Hepatocyte (in vitro differentiated cells): ENCODE results near the gene NRXN2. TPM values are rescaled to one million over a fixed set of nuclear protein-coding genes. Genes with fewer than 3 reads are reported as not detected.

Experiments used
- DNase-seq: peaks from one replicate; pipeline ENCODE4 v3.0.0-alpha.2; 2016; ENCODE audit warnings: low spot score
- H2AFZ ChIP-seq: fragments of 200-600 bp; sonication (generic); 2 replicates; pipeline ENCODE4 v1.6.0; 2016; ENCODE audit warnings: antibody characterized with exemption, mild to moderate bottlenecking
- H3K27ac ChIP-seq: fragments of 200-600 bp; sonication (generic); 2 replicates; pipeline ENCODE4 v1.5.1; 2016; ENCODE audit warnings: mild to moderate bottlenecking
- H3K27me3 ChIP-seq: fragments of 200-600 bp; sonication (generic); 2 replicates; pipeline ENCODE4 v1.6.1; 2016
- H3K36me3 ChIP-seq: fragments of 200-600 bp; sonication (generic); replicated peaks from 2 replicates; pipeline ENCODE4 v1.5.1; 2016; ENCODE audit warnings: low read depth; ENCODE audit not compliant: insufficient read depth
- H3K4me1 ChIP-seq: fragments of 200-600 bp; sonication (generic); 2 replicates; pipeline ENCODE4 v1.5.1; 2016; ENCODE audit warnings: mild to moderate bottlenecking, moderate library complexity; ENCODE audit not compliant: insufficient read depth
- H3K4me2 ChIP-seq: fragments of 200-600 bp; sonication (generic); 2 replicates; pipeline ENCODE4 v1.6.0; 2016
- H3K4me3 ChIP-seq: fragments of 200-600 bp; sonication (generic); 2 replicates; pipeline ENCODE4 v1.5.1; 2016; ENCODE audit warnings: mild to moderate bottlenecking
- H3K79me2 ChIP-seq: fragments of 200-600 bp; sonication (generic); 2 replicates; pipeline ENCODE4 v1.6.0; 2017; ENCODE audit warnings: mild to moderate bottlenecking
- H3K9me2 ChIP-seq: fragments of 200-600 bp; sonication (generic); replicated peaks from 2 replicates; pipeline ENCODE4 v1.6.0; 2017; ENCODE audit warnings: mild to moderate bottlenecking; ENCODE audit not compliant: insufficient read depth
- H3K9me3 ChIP-seq: fragments of 200-600 bp; sonication (generic); 2 replicates; pipeline ENCODE4 v1.5.1; 2016; ENCODE audit warnings: low read depth, mild to moderate bottlenecking
- H4K20me1 ChIP-seq: fragments of 200-600 bp; sonication (generic); 2 replicates; pipeline ENCODE4 v1.6.0; 2016; ENCODE audit warnings: mild to moderate bottlenecking; ENCODE audit not compliant: insufficient read depth, poor library complexity, severe bottlenecking
- CTCF ChIP-seq: fragments of 200-600 bp; sonication (generic); IDR thresholded peaks from 2 replicates; pipeline ENCODE4 v1.5.1; 2016; ENCODE audit warnings: antibody characterized with exemption, mild to moderate bottlenecking; ENCODE audit not compliant: poor library complexity
- EZH2 ChIP-seq: fragments of 200-600 bp; sonication (generic); IDR thresholded peaks from 2 replicates; pipeline ENCODE4 v1.6.1; 2016; ENCODE audit warnings: antibody characterized with exemption, mild to moderate bottlenecking, borderline replicate concordance
- EZH2phosphoT487 ChIP-seq: fragments of 200-600 bp; sonication (generic); IDR thresholded peaks from one replicate; pipeline ENCODE4 v1.6.1; 2018; ENCODE audit warnings: antibody characterized with exemption, mild to moderate bottlenecking, low read depth, moderate library complexity; ENCODE audit not compliant: unreplicated experiment, severe bottlenecking
- WGBS: methylation state at CpG from one replicate; pipeline ENCODE4 v1.1.6; 2016; ENCODE audit warnings: low lambda C conversion rate; ENCODE audit errors: missing lambda C conversion rate; 5-methylcytosine and 5-hydroxymethylcytosine counted together
- polyA plus RNA-seq: library from polyadenylated mRNA; unstranded; fragments of >200 nt; fragmentation: Nextera tagmentation; extraction: Ambion mirVana; gene quantifications from 2 replicates; pipeline ENCODE4 v1.2.1, GENCODE V29; 2016
- total RNA-seq: library from RNA; depleted of rRNA; stranded (reverse); fragments of >200 nt; gene quantifications from 2 replicates; pipeline ENCODE4 v1.2.3, GENCODE V29; 2014

NRXN2 gene
- total and polyA plus RNA-seq, 2 experiments from 2014 or later: 0.83 to 1.7 TPM

- no peaks in the 10 kb centered on the region for H3K79me2 ChIP-seq
- no peak for TF ChIP-seq EZH2
- no peak for TF ChIP-seq EZH2phosphoT487
- TF ChIP-seq CTCF: no peak
- H3K9me3 ChIP-seq: no peaks in the 10 kb centered on the region
- 95% methylated on average over 3 of the region's 4 CpGs for WGBS
- H3K4me3 ChIP-seq: no peak overlapping the region
- H2AFZ ChIP-seq: no peak overlapping the region
- H3K4me2 ChIP-seq: no peak overlapping the region
- no peaks in the 10 kb centered on the region for H3K36me3 ChIP-seq
- H3K9me2 ChIP-seq: no peaks in the 10 kb centered on the region
- H3K27ac ChIP-seq: no peak overlapping the region
- no peaks in the 10 kb centered on the region for H3K4me1 ChIP-seq
- H3K27me3 ChIP-seq: peaks cover 13% of the 10 kb centered on the region
- DNase-seq: no peak
- no peaks in the 10 kb centered on the region for H4K20me1 ChIP-seq
Measured at GRCh38 chr11:64627371-64627770, 95.6 kb downstream of the NRXN2 start.

- no peaks in the 10 kb centered on the region for H3K36me3 ChIP-seq
- H3K79me2 ChIP-seq: no peaks in the 10 kb centered on the region
- no peaks in the 10 kb centered on the region for H3K9me2 ChIP-seq
- 74% methylated on average over 9 of the region's 9 CpGs for WGBS
- DNase-seq: no peak
- H3K4me3 ChIP-seq: no peak overlapping the region
- H3K27ac ChIP-seq: no peak overlapping the region
- no peak for TF ChIP-seq EZH2phosphoT487
- TF ChIP-seq EZH2: no peak
- TF ChIP-seq CTCF: no peak
- H2AFZ ChIP-seq: no peak overlapping the region
- no peaks in the 10 kb centered on the region for H3K9me3 ChIP-seq
- peaks cover 13% of the 10 kb centered on the region for H3K27me3 ChIP-seq
- no peak overlapping the region for H3K4me2 ChIP-seq
- H3K4me1 ChIP-seq: no peaks in the 10 kb centered on the region
- H4K20me1 ChIP-seq: no peaks in the 10 kb centered on the region
Measured at GRCh38 chr11:64626637-64627036, 96.4 kb downstream of the NRXN2 start.

GRCh38 chr11:64624883-64625481 lies 98.0 kb downstream of the NRXN2 start:
- no peaks in the 10 kb centered on the region for H4K20me1 ChIP-seq
- H3K4me1 ChIP-seq: peaks cover 12% of the 10 kb centered on the region
- H3K27ac ChIP-seq: no peak overlapping the region
- DNase-seq: no peak
- H3K9me3 ChIP-seq: no peaks in the 10 kb centered on the region
- WGBS: 86% methylated on average over 4 of the region's 4 CpGs
- H2AFZ ChIP-seq: no peak overlapping the region
- H3K27me3 ChIP-seq: peaks cover 7% of the 10 kb centered on the region
- H3K9me2 ChIP-seq: no peaks in the 10 kb centered on the region
- H3K4me3 ChIP-seq: no peak overlapping the region
- H3K79me2 ChIP-seq: no peaks in the 10 kb centered on the region
- no peaks in the 10 kb centered on the region for H3K36me3 ChIP-seq
- no peak overlapping the region for H3K4me2 ChIP-seq
- TF ChIP-seq EZH2phosphoT487: no peak
- no peak for TF ChIP-seq CTCF
- no peak for TF ChIP-seq EZH2

- H2AFZ ChIP-seq: no peak overlapping the region
- no peak overlapping the region for H3K4me2 ChIP-seq
- WGBS: 96% methylated on average over 19 of the region's 19 CpGs
- H3K36me3 ChIP-seq: no peaks in the 10 kb centered on the region
- DNase-seq: no peak
- H3K4me3 ChIP-seq: no peak overlapping the region
- H3K9me3 ChIP-seq: no peaks in the 10 kb centered on the region
- TF ChIP-seq EZH2phosphoT487: no peak
- TF ChIP-seq EZH2: no peak
- no peak for TF ChIP-seq CTCF
- no peaks in the 10 kb centered on the region for H4K20me1 ChIP-seq
- H3K27ac ChIP-seq: no peak overlapping the region
- H3K79me2 ChIP-seq: no peaks in the 10 kb centered on the region
- no peaks in the 10 kb centered on the region for H3K9me2 ChIP-seq
- peaks cover 24% of the 10 kb centered on the region for H3K4me1 ChIP-seq
- no peaks in the 10 kb centered on the region for H3K27me3 ChIP-seq
Measured at GRCh38 chr11:64622681-64623080, 100.3 kb downstream of the NRXN2 start.
